ENCODE results near the gene ZBTB22. TPM values are rescaled to one million over a fixed set of nuclear protein-coding genes. Genes with fewer than 3 reads are reported as not detected.
A peak's percentile ranks its signal among the peaks of the same experiment; 100 is the strongest.
"Not testable (repeated sequence)": the region's sequence is repeated elsewhere in the genome, so short reads cannot be mapped to it uniquely, and the experiment has no call there.

Gene ZBTB22
- total and polyA plus RNA-seq, 2 experiments from 2014 or later, result 29.1 to 48.0 TPM

- H3K4me1 ChIP-seq (ENCODE audit: low read depth), result peaks cover 18% of the 10 kb centered on the region
- H3K9me3 ChIP-seq (ENCODE audit: low read depth), result no peaks in the 10 kb centered on the region
- DNase-seq (ENCODE audit: low read depth in 1 of 2, low spot score in 1 of 2), result no peak
- no peaks in the 10 kb centered on the region for H3K27me3 ChIP-seq
- TF ChIP-seq, protein P1, sequence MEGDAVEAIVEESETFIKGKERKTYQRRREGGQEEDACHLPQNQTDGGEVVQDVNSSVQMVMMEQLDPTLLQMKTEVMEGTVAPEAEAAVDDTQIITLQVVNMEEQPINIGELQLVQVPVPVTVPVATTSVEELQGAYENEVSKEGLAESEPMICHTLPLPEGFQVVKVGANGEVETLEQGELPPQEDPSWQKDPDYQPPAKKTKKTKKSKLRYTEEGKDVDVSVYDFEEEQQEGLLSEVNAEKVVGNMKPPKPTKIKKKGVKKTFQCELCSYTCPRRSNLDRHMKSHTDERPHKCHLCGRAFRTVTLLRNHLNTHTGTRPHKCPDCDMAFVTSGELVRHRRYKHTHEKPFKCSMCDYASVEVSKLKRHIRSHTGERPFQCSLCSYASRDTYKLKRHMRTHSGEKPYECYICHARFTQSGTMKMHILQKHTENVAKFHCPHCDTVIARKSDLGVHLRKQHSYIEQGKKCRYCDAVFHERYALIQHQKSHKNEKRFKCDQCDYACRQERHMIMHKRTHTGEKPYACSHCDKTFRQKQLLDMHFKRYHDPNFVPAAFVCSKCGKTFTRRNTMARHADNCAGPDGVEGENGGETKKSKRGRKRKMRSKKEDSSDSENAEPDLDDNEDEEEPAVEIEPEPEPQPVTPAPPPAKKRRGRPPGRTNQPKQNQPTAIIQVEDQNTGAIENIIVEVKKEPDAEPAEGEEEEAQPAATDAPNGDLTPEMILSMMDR (IDR thresholded peaks at IDR 0.05; ENCODE audit: low read depth, low read length), result no peak
- H3K27ac ChIP-seq, result no peak overlapping the region
- no peak overlapping the region for H3K4me3 ChIP-seq
- no peaks in the 10 kb centered on the region for H3K36me3 ChIP-seq
Measured at GRCh38 chr6:33356295-33356694, 38.8 kb upstream of the ZBTB22 start.

DNA sequence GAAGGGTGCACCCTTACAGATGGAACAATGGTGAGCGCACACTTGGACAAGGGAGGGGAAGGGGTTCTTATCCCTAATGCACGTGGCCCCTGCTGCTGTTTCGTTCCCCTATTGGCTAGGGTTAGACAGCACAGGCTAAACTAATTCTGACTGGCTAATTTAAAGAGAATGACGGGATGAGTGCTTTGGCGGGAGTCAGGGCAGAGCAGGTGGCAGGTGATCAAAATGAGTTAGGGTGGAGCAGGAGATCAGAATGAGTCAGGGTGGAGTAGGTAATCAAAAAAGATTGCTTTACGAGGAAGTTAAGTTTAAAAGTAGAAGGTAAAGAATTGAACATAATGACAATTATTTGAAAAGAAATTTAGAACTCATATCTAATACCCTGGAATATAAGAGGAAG lies 38.3 kb upstream of the ZBTB22 start:
- H3K36me3 ChIP-seq; H3K27ac ChIP-seq; H3K9me3 ChIP-seq (ENCODE audit: low read depth); H3K4me3 ChIP-seq; DNase-seq (ENCODE audit: low read depth in 1 of 2, low spot score in 1 of 2); H3K27me3 ChIP-seq: not testable (repeated sequence)
- H3K4me1 ChIP-seq (ENCODE audit: low read depth), result peaks cover 18% of the 10 kb centered on the region

DNA sequence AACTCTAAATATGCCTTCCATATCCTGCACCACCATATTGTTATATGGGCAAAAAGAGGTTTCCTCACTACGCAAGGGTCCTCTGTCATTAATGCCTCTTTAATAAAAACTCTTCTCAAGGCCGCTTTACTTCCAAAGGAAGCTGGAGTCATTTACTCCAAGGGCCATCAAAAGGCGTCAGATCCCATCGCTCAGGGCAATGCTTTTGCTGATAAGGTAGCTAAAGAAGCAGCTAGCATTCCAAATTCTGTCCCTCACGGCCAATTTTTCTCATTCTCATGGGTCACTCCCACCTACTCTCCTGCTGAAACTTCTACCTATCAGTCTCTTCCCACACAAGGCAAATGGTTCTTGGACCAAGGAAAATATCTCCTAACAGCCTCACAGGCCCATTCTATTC lies 30.3 kb upstream of the ZBTB22 start:
- peaks cover 6% of the 10 kb centered on the region for H3K4me1 ChIP-seq (ENCODE audit: low read depth)
- H3K9me3 ChIP-seq (ENCODE audit: low read depth), result no peaks in the 10 kb centered on the region
- TF ChIP-seq, protein P1 (IDR thresholded peaks at IDR 0.05; ENCODE audit: low read depth, low read length), result no peak
- no peak for DNase-seq (ENCODE audit: low read depth in 1 of 2, low spot score in 1 of 2)
- H3K4me3 ChIP-seq, result no peak overlapping the region
- no peak overlapping the region for H3K27ac ChIP-seq
- no peaks in the 10 kb centered on the region for H3K27me3 ChIP-seq
- H3K36me3 ChIP-seq, result no peaks in the 10 kb centered on the region

DNA sequence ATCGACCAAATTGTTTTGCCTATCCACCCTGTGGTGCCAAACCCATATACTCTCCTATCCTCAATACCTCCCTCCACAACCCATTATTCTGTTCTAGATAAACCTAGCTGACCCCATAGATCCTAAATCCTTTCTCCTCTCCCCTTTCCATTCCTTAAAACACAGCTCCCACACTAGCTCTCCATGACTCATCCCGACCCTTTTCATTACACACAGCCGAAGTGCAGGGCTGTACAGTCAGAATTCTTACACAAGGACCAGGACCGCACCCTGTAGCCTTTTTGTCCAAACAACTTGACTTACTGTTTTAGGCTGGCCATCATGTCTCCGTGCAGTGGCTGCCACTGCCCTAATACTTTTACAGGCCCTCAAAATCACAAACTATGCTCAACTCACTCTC lies 29.4 kb upstream of the ZBTB22 start:
- peak in 1 of 2 donors; percentile 19 for DNase-seq (ENCODE audit: low read depth in 1 of 2, low spot score in 1 of 2)
- H3K4me3 ChIP-seq; H3K9me3 ChIP-seq (ENCODE audit: low read depth); H3K36me3 ChIP-seq; H3K27me3 ChIP-seq; H3K27ac ChIP-seq; H3K4me1 ChIP-seq (ENCODE audit: low read depth): not testable (repeated sequence)

- H3K4me3 ChIP-seq, result no peak overlapping the region
- H3K4me1 ChIP-seq (ENCODE audit: low read depth), result peaks cover 6% of the 10 kb centered on the region
- no peaks in the 10 kb centered on the region for H3K9me3 ChIP-seq (ENCODE audit: low read depth)
- H3K27me3 ChIP-seq, result no peaks in the 10 kb centered on the region
- H3K27ac ChIP-seq, result peak overlapping the region; percentile 65
- TF ChIP-seq, protein P1 (IDR thresholded peaks at IDR 0.05; ENCODE audit: low read depth, low read length), result peak; percentile 56
- peak; percentile 81 to 84 for DNase-seq (ENCODE audit: low read depth in 1 of 2, low spot score in 1 of 2)
- no peaks in the 10 kb centered on the region for H3K36me3 ChIP-seq
Measured at GRCh38 chr6:33344701-33345697, 27.5 kb upstream of the ZBTB22 start.

- Histone ChIP-seq H3K4me1 (ENCODE audit: low read depth) (peaks cover 6% of the 10 kb centered on the region), H3K27me3 (no peaks in the 10 kb centered on the region), H3K27ac (no peak overlapping the region), H3K4me3 (no peak overlapping the region), H3K36me3 (no peaks in the 10 kb centered on the region), H3K9me3 (ENCODE audit: low read depth) (no peaks in the 10 kb centered on the region)
- DNase-seq (ENCODE audit: low read depth in 1 of 2, low spot score in 1 of 2), result no peak
- TF ChIP-seq, protein P1 (IDR thresholded peaks at IDR 0.05; ENCODE audit: low read depth, low read length), result no peak
Measured at GRCh38 chr6:33343953-33344611, 26.5 kb upstream of the ZBTB22 start.

- H3K36me3 ChIP-seq; H3K27me3 ChIP-seq; H3K9me3 ChIP-seq (ENCODE audit: low read depth); H3K4me1 ChIP-seq (ENCODE audit: low read depth); DNase-seq (ENCODE audit: low read depth in 1 of 2, low spot score in 1 of 2); H3K4me3 ChIP-seq; H3K27ac ChIP-seq: not testable (repeated sequence)
Measured at GRCh38 chr6:33343606-33343952, 26.0 kb upstream of the ZBTB22 start.

All from cardiac muscle cell (in vitro differentiated cells and primary cell).